Measurements from ENCODE around the gene MR1. TPM values are rescaled to one million over a fixed set of nuclear protein-coding genes. Genes with fewer than 3 reads are reported as not detected.

MR1 gene
- polyA plus RNA-seq, 1 of the 3 experiments (the other 2 are of a cell fraction), result 7.0 TPM

- TF ChIP-seq CTCF (IDR thresholded peaks at IDR 0.05), result no peak
These were observed 45.5 kb upstream of the MR1 start (continued) for GRCh38 chr1:180988253-180988752.

DNA sequence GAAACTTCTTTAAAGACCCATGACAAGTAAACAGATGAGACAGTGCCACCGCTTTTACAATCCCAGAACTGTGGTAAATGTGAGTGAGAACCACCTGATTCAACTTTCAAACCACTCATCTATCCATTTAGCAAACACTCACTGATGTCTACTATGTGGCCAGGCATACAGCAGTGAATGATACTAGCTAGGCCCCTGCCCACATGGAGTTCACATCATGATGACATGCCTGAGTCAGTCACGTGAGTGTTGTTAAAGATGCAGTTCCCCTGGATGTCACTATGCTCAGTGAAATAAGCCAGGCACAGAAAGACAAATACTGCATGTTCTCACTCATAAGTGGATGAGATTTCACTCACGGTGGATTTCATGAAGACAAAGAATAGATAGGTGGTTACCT is 39.5 kb upstream of the MR1 start:
- Histone ChIP-seq H3K36me3 (replicated peaks in 1 of 2; ENCODE audit: control insufficient read depth in 1 of 2, insufficient read depth in 2 of 2, low read length in 1 of 2) (peaks cover 28 to 68% of the 10 kb centered on the region in 2 experiments), H3F3A (replicated peaks; ENCODE audit: insufficient read depth) (no peaks in the 10 kb centered on the region), H3K4me3 (ENCODE audit: low read depth in 2 of 2, low read length in 1 of 2) (no peak overlapping the region), H3K27me3 (ENCODE audit: insufficient read depth) (no peaks in the 10 kb centered on the region), H3K27ac (ENCODE audit: low read depth in 2 of 2, low read length in 1 of 2) (no peak overlapping the region), H3K9me2 (no peaks in the 10 kb centered on the region), H3K79me2 (ENCODE audit: insufficient read depth) (no peaks in the 10 kb centered on the region), H3K4me1 (ENCODE audit: control insufficient read depth in 1 of 2, insufficient read depth in 2 of 2, low read depth in 1 of 2, low read length in 1 of 2) (no peaks in the 10 kb centered on the region; a peak in 1 of 4 replicates), H3K4me2 (no peak overlapping the region), H3K9me3 (no peaks in the 10 kb centered on the region), H4K20me1 (ENCODE audit: insufficient read depth) (no peaks in the 10 kb centered on the region), H2AFZ (ENCODE audit: low read depth) (no peak overlapping the region), H3K9ac (no peak overlapping the region)
- DNase-seq, result no peak
- ChIA-PET CTCF (no interaction called here), POLR2A (no interaction called here)
- WGBS (ENCODE audit: low lambda C conversion rate), result 67% methylated on average over 3 of the region's 3 CpGs
- no peak for TF ChIP-seq NFIC (IDR thresholded peaks at IDR 0.05; ENCODE audit: borderline replicate concordance)
- TF ChIP-seq REST (IDR thresholded peaks at IDR 0.05; ENCODE audit: low read depth, low read length), result no peak
- TF ChIP-seq GATA2 (CRISPR knock-in tag; IDR thresholded peaks at IDR 0.05), result no peak
- TF ChIP-seq RFX5 (IDR thresholded peaks at IDR 0.05; ENCODE audit: low read length), result no peak
- TF ChIP-seq GABPA (IDR thresholded peaks at IDR 0.05; ENCODE audit: low read depth), result no peak
- TF ChIP-seq MEF2A (IDR thresholded peaks at IDR 0.05; ENCODE audit: borderline replicate concordance, low read depth), result no peak
- no peak for TF ChIP-seq MAX (IDR thresholded peaks at IDR 0.05; ENCODE audit: low read depth)
- no peak for TF ChIP-seq FOXM1 (IDR thresholded peaks at IDR 0.05; ENCODE audit: low read depth)
- TF ChIP-seq YY1 (IDR thresholded peaks at IDR 0.05; ENCODE audit: low read depth), result no peak
- no peak for TF ChIP-seq RCOR1 (IDR thresholded peaks at IDR 0.05; ENCODE audit: low read length)
- no peak for TF ChIP-seq TAF1 (IDR thresholded peaks at IDR 0.05; ENCODE audit: borderline replicate concordance, low read depth, low read length)
- TF ChIP-seq FOSL2 (IDR thresholded peaks at IDR 0.05; ENCODE audit: borderline replicate concordance, low read depth), result no peak
- TF ChIP-seq EP300 (IDR thresholded peaks at IDR 0.05; ENCODE audit: borderline replicate concordance in 1 of 2, low read depth in 1 of 2, low read length in 1 of 2), result no peak
- no peak for TF ChIP-seq FOXJ3 (CRISPR knock-in tag; IDR thresholded peaks at IDR 0.05)
- TF ChIP-seq EZH2phosphoT487 (IDR thresholded peaks at IDR 0.05; ENCODE audit: borderline replicate concordance, low read depth), result no peak
- TF ChIP-seq CTCF (IDR thresholded peaks at IDR 0.05), result no peak

All from SK-N-SH (cell line).